ENCODE data around the gene GPRIN1.

DNA sequence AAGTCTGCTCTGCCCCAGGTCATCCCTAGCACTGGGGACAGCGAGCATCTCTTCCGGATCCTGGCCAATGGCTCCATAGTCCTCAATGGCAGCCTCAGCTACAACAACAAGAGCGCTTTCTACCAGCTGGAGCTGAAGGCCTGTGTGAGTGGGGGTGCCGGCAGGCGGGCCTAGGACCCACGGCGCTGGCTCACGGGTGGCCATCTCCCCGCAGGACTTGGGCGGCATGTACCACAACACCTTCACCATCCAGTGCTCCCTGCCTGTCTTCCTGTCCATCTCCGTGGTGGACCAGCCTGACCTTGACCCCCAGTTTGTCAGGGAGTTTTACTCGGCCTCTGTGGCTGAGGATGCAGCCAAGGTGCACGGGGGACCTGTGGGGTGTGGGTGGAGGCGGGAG is 34.9 kb downstream of the GPRIN1 start:
- TF ChIP-seq, protein P1, sequence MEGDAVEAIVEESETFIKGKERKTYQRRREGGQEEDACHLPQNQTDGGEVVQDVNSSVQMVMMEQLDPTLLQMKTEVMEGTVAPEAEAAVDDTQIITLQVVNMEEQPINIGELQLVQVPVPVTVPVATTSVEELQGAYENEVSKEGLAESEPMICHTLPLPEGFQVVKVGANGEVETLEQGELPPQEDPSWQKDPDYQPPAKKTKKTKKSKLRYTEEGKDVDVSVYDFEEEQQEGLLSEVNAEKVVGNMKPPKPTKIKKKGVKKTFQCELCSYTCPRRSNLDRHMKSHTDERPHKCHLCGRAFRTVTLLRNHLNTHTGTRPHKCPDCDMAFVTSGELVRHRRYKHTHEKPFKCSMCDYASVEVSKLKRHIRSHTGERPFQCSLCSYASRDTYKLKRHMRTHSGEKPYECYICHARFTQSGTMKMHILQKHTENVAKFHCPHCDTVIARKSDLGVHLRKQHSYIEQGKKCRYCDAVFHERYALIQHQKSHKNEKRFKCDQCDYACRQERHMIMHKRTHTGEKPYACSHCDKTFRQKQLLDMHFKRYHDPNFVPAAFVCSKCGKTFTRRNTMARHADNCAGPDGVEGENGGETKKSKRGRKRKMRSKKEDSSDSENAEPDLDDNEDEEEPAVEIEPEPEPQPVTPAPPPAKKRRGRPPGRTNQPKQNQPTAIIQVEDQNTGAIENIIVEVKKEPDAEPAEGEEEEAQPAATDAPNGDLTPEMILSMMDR (IDR thresholded peaks at IDR 0.05; ENCODE audit: low read depth, low read length, poor library complexity, severe bottlenecking), result no peak
- TF ChIP-seq EZH2phosphoT487 (IDR thresholded peaks at IDR 0.05; ENCODE audit: borderline replicate concordance, low read length), result no peak

Measured in DOHH2 (cell line).